ENCODE measurements around the gene KXD1.

- TF ChIP-seq EP300 (IDR thresholded peaks at IDR 0.05), result no peak
- no peak for TF ChIP-seq CTCF (IDR thresholded peaks at IDR 0.05)
- no peak for TF ChIP-seq POLR2A (IDR thresholded peaks at IDR 0.05)
These were observed 52.5 kb downstream of the KXD1 start for GRCh38 chr19:18610245-18610555.
